DOHH2 (cell line): ENCODE data around the gene SHE.

Source experiments
- CTCF ChIP-seq: fragments of 200-600 bp; sonication (generic); IDR thresholded peaks from one replicate; pipeline ENCODE4 v1.5.1; 2014; ENCODE audit warnings: antibody characterized with exemption, mild to moderate bottlenecking, low read depth, low read length; ENCODE audit not compliant: poor library complexity, severe bottlenecking
- EZH2phosphoT487 ChIP-seq: fragments of 200-600 bp; sonication (generic); IDR thresholded peaks from 2 replicates; pipeline ENCODE4 v1.6.1; 2017; ENCODE audit warnings: borderline replicate concordance, mild to moderate bottlenecking, antibody characterized with exemption, low read length, moderate library complexity, mixed read lengths

- no peak for TF ChIP-seq CTCF
- no peak for TF ChIP-seq EZH2phosphoT487
Observed at GRCh38 chr1:154466206-154466605, 36.0 kb downstream of the SHE start.
